ENCODE data around the gene KCNS3.

The KCNS3 gene

DNA sequence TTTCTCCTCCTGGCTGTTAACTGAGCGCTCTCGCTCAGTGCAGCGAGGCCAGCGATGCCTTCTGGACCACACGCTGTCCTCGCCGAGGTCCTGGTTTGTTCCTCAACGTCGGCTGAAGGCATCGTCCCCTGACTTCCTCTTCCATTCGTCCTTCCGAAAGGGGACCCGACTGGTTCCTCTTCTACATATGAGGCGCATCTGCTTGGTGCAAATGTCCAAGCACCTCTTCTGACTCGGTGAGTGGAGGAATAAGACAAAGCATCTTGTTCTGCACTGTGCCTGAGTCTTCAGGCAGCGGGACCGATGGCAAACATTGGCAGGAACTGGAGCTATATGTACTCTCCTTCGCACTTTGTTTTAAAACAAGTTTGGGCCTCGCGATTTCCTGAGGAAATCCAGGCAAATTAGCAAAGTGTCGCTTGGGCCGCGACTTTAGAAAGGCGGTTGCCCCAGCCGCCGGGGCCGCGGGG is 621 bp upstream of the KCNS3 start:
- DNase-seq (ENCODE audit: low read depth in 2 of 3, low spot score in 2 of 3) = no peak

DNA sequence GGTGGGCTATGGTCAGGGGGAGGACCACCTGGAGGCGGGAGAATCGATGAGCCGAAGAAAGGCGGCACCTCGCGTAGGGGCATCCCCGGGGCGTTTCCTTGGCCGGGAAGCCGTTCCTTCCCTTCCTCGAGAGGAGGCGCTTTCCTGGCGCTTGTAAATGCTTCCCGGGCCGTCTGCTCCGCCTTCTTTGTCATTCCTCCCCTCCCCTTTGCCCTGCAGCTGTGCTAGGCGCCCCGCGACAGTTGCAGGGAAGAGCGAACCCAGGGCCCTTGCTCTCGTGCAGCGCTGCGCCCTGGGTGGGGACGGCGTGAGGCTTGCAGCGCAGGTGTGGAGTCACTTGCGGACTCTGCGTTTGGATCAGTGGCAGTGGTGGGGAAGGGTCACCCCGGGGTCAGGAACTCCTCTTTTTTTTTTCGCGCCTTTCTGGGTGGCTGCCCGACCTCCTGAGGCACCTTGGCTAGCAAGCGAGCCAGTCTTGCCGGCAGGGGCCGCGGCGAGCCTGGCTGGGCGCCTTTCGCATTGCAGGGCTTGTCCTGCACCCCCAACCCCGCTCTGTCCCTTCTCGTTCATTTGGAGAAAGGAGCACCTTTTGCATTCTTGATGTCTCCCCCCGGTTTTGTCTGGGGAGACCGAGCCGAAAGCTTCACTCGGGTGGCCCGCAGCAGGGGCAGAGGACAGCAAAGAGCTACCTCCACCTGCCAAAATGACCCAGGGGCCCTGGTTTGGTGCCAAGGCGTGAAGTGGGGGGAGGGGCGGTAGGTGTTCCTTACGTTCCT is 858 bp downstream of the KCNS3 start:
- DNase-seq (ENCODE audit: low read depth in 2 of 3, low spot score in 2 of 3) = peak in 1 of 3 experiments; percentile 1

- DNase-seq (ENCODE audit: low read depth in 2 of 3, low spot score in 2 of 3) = no peak
Measured at GRCh38 chr2:17879913-17880274, 1.4 kb downstream of the KCNS3 start.

DNA sequence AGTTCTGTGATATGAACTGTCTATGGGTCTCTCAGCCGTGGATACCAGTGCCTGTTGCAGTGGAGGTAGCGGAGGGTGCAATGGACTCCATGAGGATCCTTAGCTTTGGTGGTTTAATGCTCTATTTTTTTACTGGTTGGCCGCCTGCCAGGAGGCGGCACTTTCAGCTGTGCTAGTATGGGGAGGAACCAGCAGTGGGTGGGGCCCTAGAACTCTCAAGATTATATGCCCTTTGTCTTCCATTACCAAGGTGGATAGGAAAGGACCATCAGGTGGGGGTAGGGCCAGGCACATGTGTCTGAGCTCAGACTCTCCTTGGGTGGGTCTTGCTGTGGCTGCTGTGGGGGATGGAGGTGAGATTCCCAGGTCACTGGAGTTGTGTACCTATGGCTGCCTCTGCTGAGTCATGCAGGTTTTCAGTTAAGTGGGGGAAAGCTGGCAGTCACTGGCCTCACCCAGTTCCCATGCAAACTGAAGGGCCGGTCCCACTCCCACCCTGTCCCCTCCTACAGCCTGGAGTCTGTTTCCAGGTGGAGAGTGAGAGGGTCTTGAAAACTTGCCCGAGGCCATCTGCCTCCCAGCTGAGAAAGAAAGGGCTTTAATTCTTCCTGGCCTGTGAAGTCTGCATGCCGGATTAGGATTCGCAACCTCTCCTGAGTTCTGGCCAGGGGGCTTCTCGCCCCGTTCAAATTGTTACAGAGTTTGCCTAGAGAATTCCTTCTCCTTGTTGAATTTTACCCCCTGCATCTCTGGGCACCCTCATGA is 14.5 kb downstream of the KCNS3 start:
- DNase-seq (ENCODE audit: low read depth in 2 of 3, low spot score in 2 of 3) = no peak

GRCh38 chr2:17894005-17894404 is 15.5 kb downstream of the KCNS3 start:
- no peak for DNase-seq (ENCODE audit: low read depth in 2 of 3, low spot score in 2 of 3)

- DNase-seq (ENCODE audit: low read depth in 2 of 3, low spot score in 2 of 3) = no peak
Measured at GRCh38 chr2:17894556-17894955, 16.1 kb downstream of the KCNS3 start.

DNA sequence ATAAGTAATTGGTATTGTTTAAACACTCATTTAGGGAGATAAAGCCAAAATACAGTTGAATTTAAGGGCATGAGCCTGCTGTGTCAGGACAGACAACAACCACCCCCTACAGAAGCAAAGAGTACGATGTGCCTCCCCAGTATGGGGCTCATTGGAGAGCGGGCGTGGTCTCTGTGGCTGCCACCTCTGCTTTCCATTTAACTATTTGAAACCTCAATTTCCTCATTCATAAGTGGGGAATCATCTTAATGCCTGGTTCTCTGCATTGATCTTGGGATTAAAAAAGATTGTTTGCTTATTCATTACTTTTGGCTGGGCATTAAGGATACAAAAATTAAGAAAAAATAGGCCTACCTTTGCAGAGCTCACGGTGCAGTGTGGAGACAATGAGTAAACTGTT is 21.4 kb downstream of the KCNS3 start:
- no peak for DNase-seq (ENCODE audit: low read depth in 2 of 3, low spot score in 2 of 3)

- DNase-seq (ENCODE audit: low read depth in 2 of 3, low spot score in 2 of 3) = no peak
Measured at GRCh38 chr2:17901246-17901645, 22.8 kb downstream of the KCNS3 start.

DNA sequence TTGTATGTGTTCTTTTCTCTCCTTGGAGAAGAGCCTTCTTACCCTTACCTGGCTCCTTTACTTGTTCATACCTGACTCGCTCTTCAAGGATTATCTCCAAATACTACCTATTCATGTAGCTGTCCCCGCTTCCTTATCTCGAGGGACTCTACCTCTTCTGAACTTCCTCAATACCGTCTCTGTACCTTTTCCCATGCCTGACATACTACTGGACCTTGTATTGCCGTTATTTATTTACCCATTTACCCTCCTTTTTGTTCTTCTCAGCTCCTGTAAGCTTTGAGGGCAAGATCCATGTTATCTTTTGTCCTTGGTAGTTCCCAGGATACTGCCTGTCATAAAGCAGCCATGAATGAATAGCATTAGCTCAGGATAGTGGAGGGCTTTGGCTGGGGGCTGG is 32.5 kb downstream of the KCNS3 start:
- no peak for DNase-seq (ENCODE audit: low read depth in 2 of 3, low spot score in 2 of 3)

GRCh38 chr2:17911491-17912260 is 33.2 kb downstream of the KCNS3 start:
- DNase-seq (ENCODE audit: low read depth in 2 of 3, low spot score in 2 of 3) = no peak

DNA sequence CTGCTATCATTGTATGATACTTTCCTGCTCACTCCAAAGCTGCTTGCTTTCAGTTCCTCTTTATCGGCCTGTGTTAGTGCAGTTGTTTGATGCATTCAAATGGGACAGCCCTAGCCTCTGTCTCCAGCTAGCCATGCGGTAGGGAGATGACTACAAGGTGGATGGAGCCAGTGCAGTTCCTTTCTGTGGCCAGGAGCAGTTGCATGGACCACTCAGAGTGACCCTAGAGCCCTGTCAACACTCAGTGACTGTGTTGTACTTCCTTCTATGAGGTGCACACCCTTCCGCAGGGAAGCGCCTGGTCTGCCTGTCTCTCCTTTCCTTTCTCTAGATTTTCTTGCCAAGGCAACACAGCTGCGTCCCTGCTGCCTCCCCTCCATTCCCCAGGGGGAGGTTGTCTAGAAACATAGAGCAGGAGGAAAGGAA is 33.8 kb downstream of the KCNS3 start:
- DNase-seq (ENCODE audit: low read depth in 2 of 3, low spot score in 2 of 3) = no peak

DNA sequence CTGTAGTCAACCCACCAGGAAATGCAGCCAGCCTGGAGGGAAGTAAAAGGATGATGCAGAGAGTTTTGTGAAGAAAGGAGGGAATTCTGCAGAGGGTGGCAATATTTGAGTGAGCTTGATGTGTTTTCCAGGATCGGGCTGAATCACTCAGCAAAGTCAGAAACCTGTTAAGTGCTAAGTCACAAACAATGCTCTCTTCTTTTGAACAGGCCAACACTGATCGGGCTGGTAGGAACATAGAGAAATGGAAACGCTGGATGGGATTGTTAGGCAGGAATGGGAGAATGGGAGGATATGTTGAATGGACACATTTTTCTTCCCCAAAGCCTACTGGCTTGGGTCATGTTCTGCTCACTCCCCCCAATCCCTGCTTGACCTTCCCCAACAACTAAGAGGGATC is 36.6 kb downstream of the KCNS3 start:
- DNase-seq (ENCODE audit: low read depth in 2 of 3, low spot score in 2 of 3) = no peak

- DNase-seq (ENCODE audit: low read depth in 2 of 3, low spot score in 2 of 3) = no peak
Measured at GRCh38 chr2:17915811-17916518, 37.5 kb downstream of the KCNS3 start.

GRCh38 chr2:17916584-17916983 is 38.1 kb downstream of the KCNS3 start:
- DNase-seq (ENCODE audit: low read depth in 2 of 3, low spot score in 2 of 3) = no peak

DNA sequence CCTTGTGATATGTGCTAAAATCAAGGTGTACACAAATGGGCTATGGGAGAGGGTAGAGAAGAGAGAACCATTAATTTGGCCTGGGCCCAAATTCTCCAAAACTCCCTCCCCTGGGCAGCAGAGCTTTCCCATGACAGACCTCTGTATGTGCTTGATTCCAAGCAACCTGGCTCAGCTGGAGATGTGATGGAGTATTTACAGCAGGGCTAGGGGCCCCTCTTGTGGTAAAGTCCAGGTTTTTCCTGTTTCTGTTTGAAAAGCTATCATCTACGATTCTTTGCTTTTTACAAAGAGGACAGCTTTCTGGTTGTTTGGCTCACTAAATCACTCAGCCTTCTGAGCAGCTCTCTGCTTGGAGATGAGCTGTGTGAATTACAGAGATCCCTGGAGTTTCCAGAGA is 40.3 kb downstream of the KCNS3 start:
- no peak for DNase-seq (ENCODE audit: low read depth in 2 of 3, low spot score in 2 of 3)

- no peak for DNase-seq (ENCODE audit: low read depth in 2 of 3, low spot score in 2 of 3)
Measured at GRCh38 chr2:17930773-17931172, 52.3 kb downstream of the KCNS3 start.

GRCh38 chr2:17933256-17933655 is 54.8 kb downstream of the KCNS3 start:
- no peak for DNase-seq (ENCODE audit: low read depth in 2 of 3, low spot score in 2 of 3)

GRCh38 chr2:17934721-17935120 is 56.3 kb downstream of the KCNS3 start:
- no peak for DNase-seq (ENCODE audit: low read depth in 2 of 3, low spot score in 2 of 3)

DNA sequence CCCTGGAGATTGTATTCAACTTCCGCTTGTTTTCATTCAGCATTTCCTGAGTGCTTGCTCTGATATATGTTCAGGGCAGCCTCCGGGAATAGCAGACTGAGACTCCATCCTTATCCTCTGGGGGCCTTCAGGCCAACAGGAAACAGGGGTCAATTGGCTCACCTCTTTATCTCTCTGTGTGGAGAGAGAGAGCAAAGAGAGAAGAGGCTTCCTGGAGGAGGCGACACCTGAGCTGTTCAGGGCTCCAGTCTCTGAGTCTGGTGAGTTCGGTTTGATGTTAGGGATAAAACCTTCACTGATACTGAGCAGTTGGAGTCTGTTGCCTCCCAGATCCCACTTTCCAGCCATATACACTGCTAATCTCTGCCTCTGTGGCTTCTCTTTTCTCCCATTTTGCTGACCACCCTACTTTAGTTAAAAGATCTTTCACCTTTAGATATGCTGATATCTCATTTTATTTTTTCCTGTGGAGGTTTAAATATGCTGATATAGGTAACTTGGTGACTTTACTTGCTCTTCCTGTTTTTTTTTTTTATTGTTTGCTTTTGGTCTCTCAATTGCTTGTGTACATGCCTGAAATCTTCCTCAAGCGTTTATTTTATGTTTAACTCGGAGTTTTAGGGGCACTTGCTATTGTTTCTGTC is 56.9 kb downstream of the KCNS3 start:
- no peak for DNase-seq (ENCODE audit: low read depth in 2 of 3, low spot score in 2 of 3)

GRCh38 chr2:17936599-17936998 is 58.1 kb downstream of the KCNS3 start:
- DNase-seq (ENCODE audit: low read depth in 2 of 3, low spot score in 2 of 3) = no peak
